ENCODE data around the gene LRFN3.
"Not testable (repeated sequence)": the region's sequence is repeated elsewhere in the genome, so short reads cannot be mapped to it uniquely, and the experiment has no call there.

LRFN3 gene, protein sequence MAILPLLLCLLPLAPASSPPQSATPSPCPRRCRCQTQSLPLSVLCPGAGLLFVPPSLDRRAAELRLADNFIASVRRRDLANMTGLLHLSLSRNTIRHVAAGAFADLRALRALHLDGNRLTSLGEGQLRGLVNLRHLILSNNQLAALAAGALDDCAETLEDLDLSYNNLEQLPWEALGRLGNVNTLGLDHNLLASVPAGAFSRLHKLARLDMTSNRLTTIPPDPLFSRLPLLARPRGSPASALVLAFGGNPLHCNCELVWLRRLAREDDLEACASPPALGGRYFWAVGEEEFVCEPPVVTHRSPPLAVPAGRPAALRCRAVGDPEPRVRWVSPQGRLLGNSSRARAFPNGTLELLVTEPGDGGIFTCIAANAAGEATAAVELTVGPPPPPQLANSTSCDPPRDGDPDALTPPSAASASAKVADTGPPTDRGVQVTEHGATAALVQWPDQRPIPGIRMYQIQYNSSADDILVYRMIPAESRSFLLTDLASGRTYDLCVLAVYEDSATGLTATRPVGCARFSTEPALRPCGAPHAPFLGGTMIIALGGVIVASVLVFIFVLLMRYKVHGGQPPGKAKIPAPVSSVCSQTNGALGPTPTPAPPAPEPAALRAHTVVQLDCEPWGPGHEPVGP

DNA sequence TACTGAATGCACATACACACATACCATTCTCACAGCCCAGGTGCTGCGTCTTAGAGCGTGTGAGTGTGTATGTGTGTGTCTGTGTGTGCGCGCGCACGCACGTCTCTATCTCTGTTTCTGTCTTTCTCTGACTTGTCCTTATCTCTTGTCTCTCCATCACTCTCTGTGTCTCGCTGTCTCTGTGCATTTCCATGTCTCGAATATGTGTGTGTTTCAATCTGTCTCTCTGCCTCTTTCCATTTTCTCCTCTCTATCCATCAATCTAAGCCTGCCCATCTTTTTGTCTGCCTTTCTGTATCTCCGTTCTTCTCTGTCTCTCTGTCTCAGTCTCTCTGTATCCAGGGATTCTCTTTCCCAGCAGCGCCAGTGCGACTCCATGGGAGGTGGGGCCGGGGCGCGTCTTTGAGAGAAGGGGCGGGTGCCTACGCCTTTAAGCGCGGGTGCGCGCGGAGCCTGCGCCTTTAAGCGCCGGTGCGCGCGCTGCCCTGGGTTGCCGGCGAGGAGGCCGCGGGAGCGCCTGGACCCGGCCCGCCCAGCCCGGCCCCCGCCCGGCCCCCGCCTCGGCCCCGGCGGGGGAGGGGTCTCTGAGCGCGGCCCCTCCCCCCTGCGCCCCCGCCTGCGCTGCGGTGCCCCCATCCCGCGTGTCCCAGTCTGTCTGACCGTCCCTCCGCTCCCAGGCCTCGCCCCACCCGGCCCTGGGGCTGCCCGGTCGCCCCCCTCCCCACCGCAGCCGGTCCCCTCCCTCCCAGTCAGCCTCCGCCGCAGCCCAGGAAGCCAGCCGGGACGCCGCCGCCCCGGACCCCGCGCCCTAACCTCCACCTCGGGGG lies at the start of gene LRFN3:
Gene LRFN3, plus strand, starts transcription at position 464 of the 827 bp plus-strand sequence. CDS start 3,052 bp downstream, outside the sequence.
- DNase-seq (ENCODE audit: low read depth), result peak; percentile 59
- peak within 1 kb of the TSS; percentile 67 for H3K4me3 ChIP-seq (ENCODE audit: control insufficient read depth, low read depth, low read length)
- TF ChIP-seq, protein P1, sequence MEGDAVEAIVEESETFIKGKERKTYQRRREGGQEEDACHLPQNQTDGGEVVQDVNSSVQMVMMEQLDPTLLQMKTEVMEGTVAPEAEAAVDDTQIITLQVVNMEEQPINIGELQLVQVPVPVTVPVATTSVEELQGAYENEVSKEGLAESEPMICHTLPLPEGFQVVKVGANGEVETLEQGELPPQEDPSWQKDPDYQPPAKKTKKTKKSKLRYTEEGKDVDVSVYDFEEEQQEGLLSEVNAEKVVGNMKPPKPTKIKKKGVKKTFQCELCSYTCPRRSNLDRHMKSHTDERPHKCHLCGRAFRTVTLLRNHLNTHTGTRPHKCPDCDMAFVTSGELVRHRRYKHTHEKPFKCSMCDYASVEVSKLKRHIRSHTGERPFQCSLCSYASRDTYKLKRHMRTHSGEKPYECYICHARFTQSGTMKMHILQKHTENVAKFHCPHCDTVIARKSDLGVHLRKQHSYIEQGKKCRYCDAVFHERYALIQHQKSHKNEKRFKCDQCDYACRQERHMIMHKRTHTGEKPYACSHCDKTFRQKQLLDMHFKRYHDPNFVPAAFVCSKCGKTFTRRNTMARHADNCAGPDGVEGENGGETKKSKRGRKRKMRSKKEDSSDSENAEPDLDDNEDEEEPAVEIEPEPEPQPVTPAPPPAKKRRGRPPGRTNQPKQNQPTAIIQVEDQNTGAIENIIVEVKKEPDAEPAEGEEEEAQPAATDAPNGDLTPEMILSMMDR (conservative IDR thresholded peaks at IDR 0.05; ENCODE audit: control insufficient read depth, insufficient read depth, low read depth, low read length), result no peak

DNA sequence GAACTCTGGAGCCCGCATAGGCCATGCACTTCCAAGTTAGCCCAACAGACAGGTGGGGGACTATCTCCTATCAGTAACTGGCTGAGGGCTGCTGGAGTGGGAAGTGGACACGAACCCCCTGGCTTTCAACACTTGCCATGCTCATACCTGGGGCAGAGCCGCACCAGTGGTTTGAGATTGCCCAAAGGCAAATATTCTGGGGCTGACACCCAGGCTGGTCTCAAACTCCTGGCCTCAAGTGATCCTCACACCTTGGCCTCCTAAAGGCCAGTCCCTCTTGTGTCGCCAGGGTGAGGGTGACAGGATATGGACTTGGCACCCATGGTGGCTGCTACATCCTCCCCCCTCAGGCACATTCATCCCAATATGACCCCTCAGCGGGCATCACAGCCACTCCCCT lies 49.0 kb upstream of the LRFN3 start:
- no peak for DNase-seq (ENCODE audit: low read depth)
- TF ChIP-seq, protein P1 (conservative IDR thresholded peaks at IDR 0.05; ENCODE audit: control insufficient read depth, insufficient read depth, low read depth, low read length), result no peak
- no peak overlapping the region for H3K4me3 ChIP-seq (ENCODE audit: control insufficient read depth, low read depth, low read length)

DNA sequence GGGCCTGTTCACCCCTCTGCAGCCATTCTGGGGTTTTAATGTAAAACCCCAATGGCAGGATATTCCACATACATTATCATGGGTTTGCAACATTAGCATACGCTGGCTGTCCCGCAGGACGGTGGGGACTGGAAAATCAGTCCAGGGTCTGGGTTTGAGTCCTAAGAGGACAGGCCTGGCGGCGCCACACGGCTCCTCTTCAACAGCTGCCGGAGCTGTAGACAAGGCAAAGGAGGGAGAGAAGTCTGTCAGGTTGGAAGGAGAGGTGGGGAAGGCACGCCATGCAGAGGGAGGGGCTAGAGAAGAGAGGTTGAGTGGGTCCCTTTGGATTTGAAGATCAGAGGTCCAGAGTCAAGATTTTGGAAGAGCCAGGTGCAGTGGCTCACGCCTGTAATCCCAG lies 47.8 kb upstream of the LRFN3 start:
- TF ChIP-seq, protein P1 (conservative IDR thresholded peaks at IDR 0.05; ENCODE audit: control insufficient read depth, insufficient read depth, low read depth, low read length), result no peak
- H3K4me3 ChIP-seq (ENCODE audit: control insufficient read depth, low read depth, low read length), result no peak overlapping the region
- DNase-seq (ENCODE audit: low read depth), result no peak

DNA sequence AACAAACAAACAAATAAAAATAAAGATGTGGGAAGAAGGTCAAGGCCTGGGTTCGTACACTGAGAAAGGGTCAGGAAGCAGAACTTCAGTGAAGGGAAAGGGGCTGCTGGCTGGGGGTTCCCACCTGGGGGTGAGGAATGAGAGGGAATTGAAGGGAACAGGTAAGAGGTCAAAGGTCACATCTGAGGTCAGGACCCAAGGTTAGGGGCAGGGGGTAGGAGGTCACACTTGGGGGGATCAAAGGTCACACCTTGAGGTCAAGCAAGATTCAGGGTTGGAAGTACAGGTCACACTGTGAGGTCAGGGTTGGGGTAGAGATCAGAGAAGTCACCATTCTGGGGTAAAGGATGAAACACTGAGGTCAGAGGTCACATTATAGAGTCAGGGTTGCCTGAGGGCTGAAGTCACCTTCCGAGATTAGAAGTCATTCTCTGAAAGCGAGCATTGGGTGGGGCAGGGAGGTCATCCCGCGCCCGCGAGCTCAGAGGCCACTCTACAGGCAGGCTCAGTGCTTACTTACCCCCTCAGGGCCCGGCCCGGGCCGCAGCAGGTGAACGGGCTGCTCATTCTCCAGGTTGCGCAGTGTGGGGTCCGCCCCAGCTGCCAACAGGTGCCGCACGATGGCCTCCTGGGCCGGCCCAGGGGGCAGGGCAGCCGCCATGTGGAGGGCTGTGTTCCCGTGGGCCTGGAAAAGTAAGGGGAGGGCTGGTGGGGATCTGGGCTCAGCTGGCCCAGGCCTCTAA lies 46.6 kb upstream of the LRFN3 start:
- H3K4me3 ChIP-seq (ENCODE audit: control insufficient read depth, low read depth, low read length), result no peak overlapping the region
- no peak for DNase-seq (ENCODE audit: low read depth)
- TF ChIP-seq, protein P1 (conservative IDR thresholded peaks at IDR 0.05; ENCODE audit: control insufficient read depth, insufficient read depth, low read depth, low read length), result no peak

DNA sequence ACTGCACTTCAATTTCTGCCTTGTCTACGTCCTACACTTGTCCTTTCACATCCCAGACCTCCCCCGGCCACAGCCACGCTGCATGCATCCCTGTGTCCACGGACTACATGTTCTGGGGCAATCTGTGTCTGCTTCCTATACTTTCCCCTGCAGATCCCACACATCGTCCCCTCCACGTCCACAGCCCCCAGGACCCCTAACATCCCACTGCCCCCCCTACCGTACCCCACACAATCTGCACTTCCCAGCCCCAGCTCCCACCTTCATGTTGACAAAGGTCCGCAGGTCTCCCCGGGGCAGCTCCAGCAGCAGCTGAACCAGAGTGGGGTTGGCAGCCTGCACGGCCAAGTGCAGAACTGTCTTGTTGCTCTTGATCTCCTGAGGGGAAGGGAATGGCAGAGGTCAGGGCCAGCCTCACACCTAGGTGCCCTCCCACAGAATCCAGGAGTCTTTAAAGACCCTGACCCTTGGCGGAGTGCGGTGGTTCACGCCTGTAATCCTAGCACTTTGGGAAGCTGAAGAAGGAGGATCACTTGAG lies 46.0 kb upstream of the LRFN3 start:
- TF ChIP-seq, protein P1 (conservative IDR thresholded peaks at IDR 0.05; ENCODE audit: control insufficient read depth, insufficient read depth, low read depth, low read length), result no peak
- no peak for DNase-seq (ENCODE audit: low read depth)
- no peak overlapping the region for H3K4me3 ChIP-seq (ENCODE audit: control insufficient read depth, low read depth, low read length)

DNA sequence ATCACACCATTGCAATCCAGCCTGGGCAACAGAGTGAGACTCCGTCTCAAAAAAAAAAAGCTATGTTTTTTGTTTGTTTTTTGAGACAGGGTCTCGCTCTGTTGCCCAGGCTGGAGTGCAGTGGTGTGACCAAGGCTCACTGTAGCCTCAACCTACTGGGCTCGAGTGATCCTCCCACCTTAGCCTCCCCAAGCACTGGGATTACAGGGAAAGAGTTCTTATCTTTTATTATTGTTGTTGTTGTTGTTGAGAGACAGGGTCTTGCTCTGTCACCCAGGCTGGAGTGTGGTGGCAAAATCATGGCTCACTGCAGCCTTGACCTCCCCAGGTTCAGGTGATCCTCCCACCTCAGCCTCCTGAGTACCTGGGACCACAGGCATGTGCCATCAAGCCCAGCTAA lies 44.4 kb upstream of the LRFN3 start:
- DNase-seq (ENCODE audit: low read depth); H3K4me3 ChIP-seq (ENCODE audit: control insufficient read depth, low read depth, low read length): not testable (repeated sequence)
